GM18511 (cell line): ENCODE data around the gene RPS17.
"Not testable (repeated sequence)": the region's sequence is repeated elsewhere in the genome, so short reads cannot be mapped to it uniquely, and the experiment has no call there.

ENCODE experiments used
- ATAC-seq: cut with Tn5 transposase; IDR thresholded peaks from one replicate; pipeline ENCODE4 v1.9.1; 2021; ENCODE audit warnings: mild to moderate bottlenecking, moderate library complexity; ENCODE audit not compliant: unreplicated experiment

The RPS17 gene

DNA sequence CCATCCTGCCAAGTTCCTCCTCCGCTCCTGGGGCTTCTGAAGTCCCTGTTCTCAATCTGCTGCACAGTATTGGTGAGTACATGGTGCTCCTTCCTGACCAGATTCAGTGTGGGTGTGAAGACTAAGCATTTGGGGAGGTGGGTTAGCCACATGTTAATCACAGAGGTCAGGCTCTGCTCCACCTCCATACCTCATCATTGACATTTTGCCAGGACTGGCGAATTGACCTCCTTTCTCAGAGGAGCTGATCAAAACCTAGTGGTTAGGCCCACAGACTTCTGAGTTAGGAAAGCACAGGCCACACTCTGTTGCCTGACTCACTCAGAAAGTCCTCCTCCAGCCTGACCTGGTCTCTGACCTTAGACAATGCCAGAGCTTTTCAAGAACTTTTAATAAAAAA, 8.4 kb upstream of the RPS17 start:
- ATAC-seq = no peak

DNA sequence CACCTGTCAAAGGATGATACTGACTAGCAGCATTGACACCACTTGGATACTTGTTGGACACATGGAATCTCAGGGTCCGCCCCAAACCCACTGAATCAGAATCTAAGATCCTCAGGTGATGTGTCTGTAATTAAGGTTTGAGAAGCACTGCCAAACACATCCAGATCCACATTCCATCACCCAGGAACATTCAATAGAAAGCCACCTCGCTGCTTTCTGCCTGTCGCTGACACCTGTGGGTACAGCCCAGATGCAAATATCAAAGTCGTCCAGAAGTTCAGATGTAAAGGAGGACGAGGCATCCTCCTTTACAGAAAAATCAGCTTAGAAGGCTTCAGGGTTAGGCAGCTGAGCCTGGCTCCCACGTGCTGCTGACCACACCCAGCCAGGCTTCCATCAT, 5.2 kb upstream of the RPS17 start:
- no peak for ATAC-seq

DNA sequence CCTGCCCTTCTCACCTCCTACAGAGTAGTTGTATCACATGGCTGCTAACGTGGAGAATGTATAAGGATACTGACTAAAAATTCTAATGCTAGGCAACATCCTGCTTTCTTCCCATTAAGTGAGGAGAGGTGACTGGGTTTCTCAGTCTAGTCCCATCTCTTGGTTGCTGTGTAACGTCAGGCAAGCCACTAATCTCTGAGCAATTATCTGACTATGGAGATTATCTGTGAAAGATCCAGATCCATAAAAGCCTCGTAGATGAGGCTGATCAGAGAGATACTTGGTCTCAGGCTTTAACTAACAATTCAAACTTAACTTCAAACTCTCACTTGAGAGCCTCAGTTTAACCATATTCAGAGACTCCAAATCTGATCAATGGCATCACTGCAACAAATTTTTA, 4.7 kb upstream of the RPS17 start:
- no peak for ATAC-seq

DNA sequence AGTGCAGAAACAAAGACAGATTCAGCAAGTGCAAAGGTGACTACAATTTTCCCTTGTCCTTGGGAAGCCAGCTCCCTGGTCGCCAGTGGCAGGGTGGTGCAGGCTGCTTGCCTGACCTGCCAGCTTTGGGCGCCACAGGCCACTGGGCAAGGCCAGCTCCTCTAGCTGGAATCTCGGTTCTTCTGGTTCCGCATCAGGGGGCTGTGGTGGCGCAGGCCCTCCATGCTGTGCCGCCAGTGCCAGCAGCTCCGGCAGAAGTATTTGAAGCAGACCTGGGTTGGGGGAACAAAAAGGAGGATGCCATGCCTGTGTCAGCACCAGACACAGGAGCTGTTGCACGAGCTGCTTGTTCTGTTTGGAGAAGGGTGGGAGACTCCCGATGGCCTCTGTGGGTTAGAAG, 4.2 kb upstream of the RPS17 start:
- ATAC-seq = no peak

DNA sequence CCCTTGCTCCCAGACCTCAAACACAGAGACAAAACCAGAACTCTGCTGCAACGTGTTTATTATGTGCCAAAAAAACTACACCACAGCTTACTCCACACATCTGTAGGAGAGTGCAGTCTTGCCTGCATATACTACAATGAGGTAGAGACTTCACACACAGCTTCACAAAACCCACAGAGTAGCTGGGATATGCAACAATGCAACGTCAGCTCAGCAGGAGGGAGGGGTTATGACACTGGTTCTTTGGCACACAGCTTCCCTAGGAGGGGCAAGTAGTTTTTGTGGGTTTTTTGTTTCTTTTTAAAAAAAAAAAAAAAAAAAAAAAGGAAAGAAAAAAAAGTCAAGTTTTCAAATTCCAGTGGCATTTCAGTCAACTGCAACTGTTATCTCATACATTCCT, 2.9 kb upstream of the RPS17 start:
- ATAC-seq = no peak

DNA sequence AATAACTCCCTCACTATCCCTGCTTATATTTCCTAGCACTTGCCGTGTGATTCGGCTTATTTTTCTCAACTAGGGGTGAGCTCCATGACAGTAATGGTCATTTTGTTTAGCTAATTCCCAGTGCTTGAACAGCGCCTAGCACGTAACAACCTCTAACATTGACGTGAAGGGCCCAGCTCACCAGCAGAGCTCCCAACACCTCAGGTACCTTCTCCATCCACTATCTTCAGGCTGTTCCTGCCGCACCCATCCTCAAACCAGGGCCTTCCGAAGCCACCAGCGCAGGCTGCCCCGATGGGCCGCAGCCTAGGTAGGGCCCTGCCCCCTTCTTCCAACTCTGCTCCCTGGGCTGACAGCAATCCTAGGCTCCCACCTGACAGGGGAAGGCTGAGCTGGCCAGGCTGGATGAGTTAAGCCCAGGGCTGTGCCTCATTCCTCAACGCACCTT, 751 bp upstream of the RPS17 start:
- ATAC-seq = peak; percentile 19

DNA sequence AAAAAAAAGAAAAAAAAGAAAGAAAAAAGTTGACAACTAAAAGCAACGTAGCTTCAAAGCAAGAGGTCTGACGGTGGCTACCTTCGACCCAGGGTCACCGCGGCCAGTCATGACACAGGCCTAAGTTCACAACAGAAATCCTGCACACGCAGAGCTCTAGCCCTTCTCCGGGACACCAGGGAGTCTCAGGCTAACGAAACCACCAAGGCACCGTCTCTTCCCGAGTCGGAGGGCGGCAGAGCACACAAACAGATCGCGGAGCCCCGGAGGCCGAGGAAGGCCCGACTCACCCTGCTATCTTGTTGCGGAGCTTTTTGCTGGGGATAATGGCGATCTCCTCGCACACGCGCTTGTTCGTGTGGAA, 584 bp downstream of the RPS17 start:
- ATAC-seq = peak; percentile 1

DNA sequence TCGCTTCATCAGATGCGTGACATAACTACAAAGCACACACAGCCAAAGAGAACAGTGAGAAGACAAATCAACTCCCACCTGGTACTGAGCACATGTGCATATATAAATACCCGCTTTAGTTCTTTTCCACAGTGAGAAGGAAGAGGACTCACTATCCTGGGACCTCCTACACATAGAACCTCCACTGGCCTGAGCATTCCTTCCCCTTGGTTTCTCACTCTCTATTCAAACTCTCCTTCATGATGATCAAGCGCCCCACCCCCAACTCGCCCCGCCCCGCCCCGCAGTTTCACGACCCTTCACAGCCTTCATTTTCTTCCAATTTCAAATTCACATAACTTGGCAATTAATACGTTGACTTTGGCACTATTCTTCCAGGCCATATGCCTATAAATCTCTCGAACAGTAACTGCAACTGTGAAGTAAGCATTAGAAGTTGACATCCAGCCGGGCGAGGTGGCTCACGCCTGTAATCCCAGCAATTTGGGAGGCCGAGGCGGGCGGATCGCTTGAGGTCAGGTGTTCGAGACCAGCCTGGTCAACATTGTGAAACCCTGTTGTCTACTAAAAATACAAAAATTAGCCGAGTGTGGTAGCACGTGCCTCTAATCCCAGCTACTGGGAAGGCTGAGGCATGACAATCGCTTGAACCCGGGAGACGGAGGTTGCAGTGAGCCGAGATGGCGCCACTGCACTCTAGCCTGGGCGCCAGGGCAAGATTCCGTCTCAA, 1.1 kb downstream of the RPS17 start:
- ATAC-seq = no peak

DNA sequence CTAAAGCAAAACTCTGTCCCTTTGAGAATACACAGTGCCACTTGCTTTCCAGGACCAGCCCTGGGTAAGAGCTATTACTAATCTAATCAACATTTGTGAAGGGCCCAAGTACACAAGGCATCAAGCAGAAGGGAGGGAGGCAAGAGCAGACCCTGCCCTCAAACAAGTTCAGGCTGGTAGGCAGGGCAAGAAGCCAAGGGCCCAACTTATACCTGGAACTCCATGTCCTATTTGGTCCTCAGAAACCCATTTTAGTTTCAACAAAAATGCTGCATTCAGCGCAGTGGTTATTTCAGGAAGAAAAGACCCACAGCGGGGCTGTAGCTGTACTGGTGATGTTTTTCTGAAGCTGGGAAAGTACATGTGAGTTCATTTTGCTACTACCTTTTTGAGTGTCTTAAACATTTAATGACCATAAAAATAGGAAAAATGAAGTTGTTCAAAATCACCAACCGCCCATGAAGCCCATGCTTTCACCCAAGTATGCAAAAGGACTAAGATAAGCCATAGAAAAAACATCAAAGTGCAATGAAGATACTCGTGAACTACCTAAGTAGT, 2.8 kb downstream of the RPS17 start:
- ATAC-seq = no peak

DNA sequence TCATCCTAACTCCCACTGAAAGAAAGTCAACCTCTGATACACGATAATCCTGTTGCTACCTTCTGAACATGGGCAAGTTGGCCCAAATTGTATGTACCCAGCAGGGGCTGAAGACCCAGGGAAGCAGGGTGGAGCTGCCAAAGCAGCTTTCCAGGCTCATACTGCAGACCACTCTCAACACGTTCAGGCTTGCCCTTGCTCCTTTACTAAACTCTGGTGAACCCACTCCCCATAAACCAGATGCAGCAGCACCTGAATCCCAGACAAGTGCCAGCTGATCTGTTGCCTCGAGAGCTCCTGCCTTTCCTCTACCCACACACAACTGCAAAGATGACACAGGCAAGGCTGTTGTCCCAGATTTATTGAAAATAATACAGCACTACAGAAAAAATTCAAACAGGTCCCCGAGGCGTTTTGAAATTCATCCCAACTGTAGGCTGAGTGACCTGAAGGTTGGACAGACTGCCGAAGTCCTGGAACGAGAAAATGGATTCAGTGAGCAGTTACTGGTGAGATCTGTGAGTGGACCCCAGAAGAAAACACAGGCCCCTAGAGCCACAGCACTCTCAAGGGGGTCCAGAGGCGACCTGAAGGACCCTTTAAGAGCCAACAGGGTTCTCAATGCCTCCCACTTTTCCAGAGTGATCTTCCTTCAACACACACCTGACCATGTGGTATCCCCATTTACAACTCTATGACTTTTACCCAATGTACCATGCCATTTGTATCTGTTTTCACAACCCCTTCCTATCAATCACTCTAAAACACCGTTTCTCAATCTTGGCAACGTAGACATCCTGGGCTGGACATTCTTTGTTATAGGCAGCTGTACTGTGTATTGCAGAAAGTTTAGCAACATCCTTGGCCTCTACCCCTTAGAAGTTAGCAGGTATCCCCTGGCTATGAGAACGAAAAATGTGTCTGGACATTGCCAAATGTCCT, 3.6 kb downstream of the RPS17 start:
- ATAC-seq = no peak

DNA sequence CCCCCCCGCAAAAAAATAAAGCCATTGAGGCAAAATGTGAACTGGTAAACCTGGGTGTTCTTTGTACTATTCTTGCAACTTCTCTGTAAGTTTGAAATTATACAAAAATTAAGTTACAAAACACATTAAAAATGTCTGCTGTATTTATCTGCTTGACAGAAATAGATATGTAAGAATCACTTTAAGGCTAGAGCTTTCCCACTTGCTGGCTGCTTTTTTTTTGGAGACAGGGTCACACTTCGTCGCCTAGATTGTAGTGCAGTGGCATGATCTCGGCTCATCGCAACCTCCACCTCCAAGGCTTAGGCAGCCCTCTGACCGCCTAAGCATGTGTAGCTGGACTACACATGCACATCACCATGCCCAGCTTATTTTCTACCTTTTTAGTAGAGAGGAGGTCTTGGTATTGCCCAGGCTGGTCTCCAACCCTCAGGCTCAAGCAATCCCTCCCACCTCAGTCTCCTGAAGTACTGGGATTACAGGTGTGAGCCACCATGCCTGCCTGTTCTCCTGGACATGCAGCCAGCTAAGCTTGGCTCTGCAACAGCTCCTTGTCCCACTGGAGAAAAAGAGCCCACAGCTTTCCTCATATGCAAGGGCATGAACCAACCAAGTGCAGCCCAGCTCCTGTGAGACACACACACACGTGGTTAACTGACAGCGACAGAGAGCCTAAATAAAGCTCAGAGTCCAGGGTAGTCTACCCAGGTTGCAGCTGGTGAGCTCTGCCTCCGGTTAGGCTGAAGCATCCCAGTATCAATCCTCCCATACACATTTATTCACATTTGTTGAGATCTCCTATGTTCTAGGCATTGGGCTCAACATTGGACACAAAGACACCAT, 4.5 kb downstream of the RPS17 start:
- no peak for ATAC-seq

DNA sequence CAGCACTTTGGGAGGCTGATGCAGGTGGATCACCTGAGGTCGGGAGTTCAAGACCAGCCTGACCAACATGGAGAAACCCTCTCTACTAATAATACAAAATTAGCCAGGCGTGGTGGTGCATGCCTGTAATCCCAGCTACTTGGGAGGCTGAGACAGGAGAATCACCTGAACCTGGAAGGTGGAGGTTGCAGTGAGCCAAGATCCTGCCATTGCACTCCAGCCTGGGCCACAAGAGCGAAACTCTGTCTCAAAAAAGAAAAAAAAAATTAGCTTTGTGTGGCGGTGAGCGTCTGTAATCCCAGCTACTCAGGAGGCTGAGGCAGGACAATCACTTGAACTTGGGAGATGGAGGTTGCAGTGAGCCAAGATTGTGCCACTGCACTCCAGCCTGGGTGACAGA, 5.1 kb downstream of the RPS17 start:
- ATAC-seq = not testable (repeated sequence)

DNA sequence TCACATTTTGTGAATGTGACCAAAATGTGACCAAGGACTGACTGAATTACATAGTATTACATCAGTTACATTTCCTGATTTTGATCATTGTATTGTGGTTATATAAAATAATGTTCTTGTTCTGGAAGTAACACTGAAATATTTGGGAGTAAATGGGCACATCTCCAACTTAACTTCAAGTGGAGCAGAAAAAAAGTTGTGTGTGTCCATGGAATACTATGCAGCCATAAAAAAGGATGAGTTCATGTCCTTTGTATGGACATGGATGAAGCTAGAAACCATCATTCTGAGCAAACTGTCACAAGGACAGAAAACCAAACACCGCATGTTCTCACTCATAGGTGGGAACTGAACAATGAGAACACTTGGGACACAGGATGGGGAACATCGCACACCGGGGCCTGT, 5.8 kb downstream of the RPS17 start:
- not testable (repeated sequence) for ATAC-seq

DNA sequence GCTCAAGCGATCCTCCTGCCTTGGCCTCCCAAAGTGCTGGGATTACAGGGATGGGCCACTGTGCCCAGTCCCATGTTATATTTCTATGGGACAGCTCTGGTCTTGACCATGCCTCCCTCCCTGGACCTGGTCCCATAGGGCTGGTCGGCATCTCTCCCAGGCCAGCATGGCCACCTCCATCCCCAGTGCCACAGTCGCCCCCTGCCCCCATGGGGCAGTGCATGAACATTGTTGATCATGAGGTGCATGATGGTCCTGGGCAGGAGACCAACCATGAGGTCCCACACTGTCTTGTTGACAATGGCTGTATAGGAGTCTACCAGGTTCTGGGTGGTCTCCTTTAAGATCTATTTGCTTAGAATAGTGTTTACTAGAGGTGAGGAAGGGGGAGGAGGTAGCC, 6.5 kb downstream of the RPS17 start:
- ATAC-seq = no peak

DNA sequence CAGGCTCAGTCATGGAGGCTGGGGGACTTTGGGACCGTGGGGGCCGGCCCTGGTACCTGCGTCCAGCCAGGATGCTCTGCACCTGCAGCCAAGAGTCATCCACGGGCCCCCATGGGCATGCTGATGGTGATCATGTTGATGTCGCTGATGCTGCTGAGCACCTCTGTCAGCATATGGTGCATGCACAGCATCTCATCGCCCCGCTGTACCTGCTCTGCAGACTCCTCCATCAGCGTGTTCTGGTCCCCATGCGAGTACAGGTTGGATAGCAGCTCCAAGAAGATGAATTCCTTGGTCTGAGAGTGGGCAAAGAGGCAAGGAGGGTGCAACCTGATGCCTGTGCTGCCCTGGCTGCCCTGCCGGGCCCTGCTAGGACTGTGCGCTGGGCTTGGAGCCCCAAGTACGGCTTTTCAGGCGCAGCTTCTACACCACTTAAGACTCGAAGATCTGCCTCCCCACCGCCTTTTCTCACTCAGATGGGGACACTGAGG, 7.2 kb downstream of the RPS17 start:
- no peak for ATAC-seq

DNA sequence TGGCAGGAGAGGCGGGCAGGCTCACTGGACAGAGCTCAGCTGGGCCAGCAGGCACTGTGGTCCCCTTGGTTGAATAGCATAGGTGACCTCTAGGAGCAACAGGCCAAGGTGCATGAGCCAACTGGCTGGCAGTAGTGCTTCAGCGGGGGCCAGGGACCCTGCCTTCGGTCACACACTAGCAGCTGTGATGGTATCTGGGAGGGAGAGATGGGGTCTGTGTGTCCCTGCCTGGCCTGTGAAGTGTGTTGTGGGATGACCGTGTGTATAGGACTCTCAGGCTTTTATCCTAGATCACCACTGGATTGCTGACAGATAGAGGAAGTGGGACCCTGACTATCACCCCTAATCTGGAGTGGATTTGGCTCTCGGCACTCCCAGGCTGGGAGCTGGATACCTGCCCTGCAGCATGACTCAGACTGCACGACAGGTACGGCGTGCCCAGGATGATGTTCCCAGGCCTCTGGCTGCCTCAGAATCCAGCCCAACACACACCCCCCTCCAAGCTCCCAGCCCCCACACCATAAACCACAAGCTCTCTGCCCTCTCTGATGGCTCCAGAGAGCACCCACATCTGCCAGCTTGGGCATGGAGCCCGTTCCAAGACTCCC, 7.8 kb downstream of the RPS17 start:
- no peak for ATAC-seq

DNA sequence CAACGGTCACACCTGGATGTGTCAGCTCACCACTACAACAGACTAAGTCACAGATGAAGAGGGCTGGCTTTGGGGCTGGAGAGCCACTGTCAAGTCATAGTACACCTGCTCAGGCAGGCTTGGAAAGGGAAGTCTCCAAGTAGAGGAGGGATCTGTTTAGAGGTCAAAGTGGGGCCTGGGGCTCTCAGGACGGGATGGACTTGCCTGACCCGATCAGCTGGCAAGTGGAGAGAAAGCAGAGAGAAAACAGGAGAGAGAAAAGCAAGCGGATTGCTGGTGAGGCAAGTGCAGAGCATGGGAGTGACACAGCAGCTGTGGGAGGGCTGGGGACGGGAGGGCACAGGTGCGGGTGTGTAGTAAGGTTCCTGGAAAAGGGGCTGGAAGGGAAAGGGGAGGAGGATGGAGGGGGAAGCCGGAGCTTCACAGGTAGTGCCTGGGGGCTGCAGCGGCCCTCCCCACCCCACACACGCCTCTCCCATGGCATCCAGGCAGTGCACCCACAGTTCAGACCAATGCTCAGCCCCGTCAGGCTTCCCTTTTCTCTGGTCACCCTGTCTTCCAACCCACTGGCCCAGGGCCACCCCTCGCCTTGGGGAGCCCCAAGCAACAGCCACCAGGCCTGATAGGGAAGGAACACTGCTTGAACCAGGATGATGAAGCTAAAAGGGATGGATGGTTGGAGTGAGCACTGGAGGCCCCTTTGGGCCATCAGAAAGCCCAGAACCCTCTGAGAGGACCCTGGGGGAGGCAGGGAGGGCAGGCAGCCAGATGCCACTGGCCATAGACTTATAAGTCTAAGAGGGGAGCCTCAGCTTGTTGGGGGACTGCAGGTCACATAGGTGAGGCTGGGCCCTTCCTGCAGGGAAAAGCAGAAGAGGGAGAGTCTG, 8.5 kb downstream of the RPS17 start:
- ATAC-seq = no peak

DNA sequence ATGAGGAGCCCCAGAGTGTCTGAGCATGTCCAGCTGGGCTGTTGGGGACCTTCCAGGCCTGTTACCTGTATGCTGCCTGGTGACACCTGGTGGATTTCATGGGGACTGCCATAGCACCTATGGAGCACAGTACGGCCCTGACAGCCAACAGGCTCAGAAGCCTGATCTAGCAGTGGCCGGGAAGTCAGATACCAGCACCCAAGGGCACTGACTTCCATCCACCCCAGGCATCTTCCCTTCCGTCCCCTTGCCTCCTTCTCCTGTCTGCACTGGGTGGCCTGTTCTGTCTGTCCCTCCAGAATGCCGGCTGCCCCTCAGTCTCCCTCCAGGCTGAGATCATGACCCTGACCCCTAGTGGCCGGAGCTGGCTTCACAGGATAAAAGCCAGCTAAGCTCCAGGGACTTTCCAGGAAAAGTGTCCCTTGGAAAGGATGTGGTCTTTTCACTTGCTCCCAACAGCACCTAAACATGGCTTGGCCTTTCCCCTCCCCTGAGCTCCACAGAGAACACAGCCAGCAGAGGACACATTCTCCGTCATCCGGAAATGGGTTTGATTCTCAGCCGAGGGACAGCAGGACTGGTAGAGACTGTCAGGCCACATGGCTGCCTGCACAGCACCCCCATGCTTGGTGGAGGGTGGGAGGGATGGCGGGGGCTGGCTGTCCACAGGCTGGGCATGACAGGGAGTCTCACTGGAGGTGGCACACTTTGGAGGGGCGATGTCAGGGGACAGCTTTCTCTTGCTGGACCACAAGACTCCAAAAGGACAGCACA, 9.5 kb downstream of the RPS17 start:
- ATAC-seq = peak; percentile 94

DNA sequence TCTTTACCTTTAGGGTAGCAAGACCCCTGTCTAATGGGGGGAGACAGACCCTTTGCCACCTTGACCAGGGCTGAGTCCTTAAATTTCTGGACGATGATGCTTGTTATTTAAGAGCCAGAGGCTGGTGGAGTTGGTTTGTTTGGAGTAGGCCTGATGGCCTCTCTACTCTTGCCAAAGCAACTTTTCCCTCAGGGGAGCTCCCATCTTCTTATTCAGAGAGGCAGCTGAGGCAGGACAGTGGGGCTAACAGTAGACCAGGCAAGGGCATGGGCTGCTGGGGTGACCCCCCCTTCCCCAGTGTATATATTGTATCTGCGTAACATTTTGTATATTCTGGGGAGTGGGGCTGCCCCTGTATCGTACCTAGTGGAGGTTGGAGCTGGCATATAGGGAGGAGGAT, 10.3 kb downstream of the RPS17 start:
- ATAC-seq = no peak
